ENCODE results near the gene XAGE5. TPM values are rescaled to one million over a fixed set of nuclear protein-coding genes. Genes with fewer than 3 reads are reported as not detected.
"Not testable (repeated sequence)": the region's sequence is repeated elsewhere in the genome, so short reads cannot be mapped to it uniquely, and the experiment has no call there.

Gene XAGE5
- total RNA-seq, 1 donor from 2014 or later = not detected

DNA sequence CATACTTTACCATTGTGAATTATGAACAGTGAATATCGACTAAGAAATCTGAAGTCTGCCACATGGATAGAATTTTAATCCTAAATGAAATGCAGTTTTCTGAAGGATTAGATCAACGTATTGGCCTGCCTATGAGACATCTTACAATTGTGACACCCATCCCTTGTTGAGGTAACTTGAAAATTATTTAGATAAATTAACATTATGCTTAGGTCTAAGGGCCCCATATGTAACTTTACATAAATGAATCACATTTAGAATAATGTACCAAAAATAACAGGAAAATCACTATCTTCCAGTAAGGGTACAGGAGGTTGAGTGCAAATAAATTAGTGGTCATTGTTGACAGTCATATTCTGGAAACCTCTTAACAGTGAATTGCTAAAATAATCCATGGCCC is 13.5 kb downstream of the XAGE5 start:
- intact Hi-C loops (cut with micrococcal nuclease) = no loop called here
- no peak for DNase-seq
- TF ChIP-seq, protein P1, sequence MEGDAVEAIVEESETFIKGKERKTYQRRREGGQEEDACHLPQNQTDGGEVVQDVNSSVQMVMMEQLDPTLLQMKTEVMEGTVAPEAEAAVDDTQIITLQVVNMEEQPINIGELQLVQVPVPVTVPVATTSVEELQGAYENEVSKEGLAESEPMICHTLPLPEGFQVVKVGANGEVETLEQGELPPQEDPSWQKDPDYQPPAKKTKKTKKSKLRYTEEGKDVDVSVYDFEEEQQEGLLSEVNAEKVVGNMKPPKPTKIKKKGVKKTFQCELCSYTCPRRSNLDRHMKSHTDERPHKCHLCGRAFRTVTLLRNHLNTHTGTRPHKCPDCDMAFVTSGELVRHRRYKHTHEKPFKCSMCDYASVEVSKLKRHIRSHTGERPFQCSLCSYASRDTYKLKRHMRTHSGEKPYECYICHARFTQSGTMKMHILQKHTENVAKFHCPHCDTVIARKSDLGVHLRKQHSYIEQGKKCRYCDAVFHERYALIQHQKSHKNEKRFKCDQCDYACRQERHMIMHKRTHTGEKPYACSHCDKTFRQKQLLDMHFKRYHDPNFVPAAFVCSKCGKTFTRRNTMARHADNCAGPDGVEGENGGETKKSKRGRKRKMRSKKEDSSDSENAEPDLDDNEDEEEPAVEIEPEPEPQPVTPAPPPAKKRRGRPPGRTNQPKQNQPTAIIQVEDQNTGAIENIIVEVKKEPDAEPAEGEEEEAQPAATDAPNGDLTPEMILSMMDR (IDR thresholded peaks at IDR 0.05; ENCODE audit: borderline replicate concordance) = no peak
- Histone ChIP-seq H3K9me3 (replicated peaks) (no peaks in the 10 kb centered on the region), H3K27me3 (ENCODE audit: low read depth) (no peaks in the 10 kb centered on the region), H3K36me3 (no peaks in the 10 kb centered on the region), H3K27ac (replicated peaks) (no peak overlapping the region), H3K4me3 (no peak overlapping the region), H3K4me1 (no peaks in the 10 kb centered on the region)

DNA sequence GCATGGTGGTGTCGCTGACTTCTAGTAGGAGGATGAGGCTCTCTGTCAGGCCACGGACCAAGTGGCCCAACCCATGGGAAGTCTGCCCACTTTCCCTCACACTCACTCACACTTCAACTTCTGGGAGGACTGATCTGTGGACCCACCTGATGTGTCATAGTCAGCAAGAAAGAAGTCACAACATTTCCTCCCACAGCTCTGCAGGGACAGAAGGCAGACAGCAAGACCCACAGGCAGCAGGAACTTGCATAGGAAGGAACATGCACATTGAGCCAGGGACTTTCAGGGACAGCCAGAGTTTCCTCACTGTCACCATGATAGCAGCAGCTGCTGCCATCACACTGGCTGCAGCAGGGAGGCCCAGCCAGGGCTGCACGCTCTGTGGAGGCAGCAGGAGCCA is 19.5 kb downstream of the XAGE5 start:
- Histone ChIP-seq H3K4me3 (no peak overlapping the region), H3K27me3 (ENCODE audit: low read depth) (no peaks in the 10 kb centered on the region), H3K27ac (replicated peaks) (no peak overlapping the region), H3K4me1 (no peaks in the 10 kb centered on the region), H3K36me3 (no peaks in the 10 kb centered on the region), H3K9me3 (replicated peaks) (no peaks in the 10 kb centered on the region)
- TF ChIP-seq, protein P1 (IDR thresholded peaks at IDR 0.05; ENCODE audit: borderline replicate concordance) = no peak
- DNase-seq = no peak
- intact Hi-C loops (cut with micrococcal nuclease) = no loop called here

DNA sequence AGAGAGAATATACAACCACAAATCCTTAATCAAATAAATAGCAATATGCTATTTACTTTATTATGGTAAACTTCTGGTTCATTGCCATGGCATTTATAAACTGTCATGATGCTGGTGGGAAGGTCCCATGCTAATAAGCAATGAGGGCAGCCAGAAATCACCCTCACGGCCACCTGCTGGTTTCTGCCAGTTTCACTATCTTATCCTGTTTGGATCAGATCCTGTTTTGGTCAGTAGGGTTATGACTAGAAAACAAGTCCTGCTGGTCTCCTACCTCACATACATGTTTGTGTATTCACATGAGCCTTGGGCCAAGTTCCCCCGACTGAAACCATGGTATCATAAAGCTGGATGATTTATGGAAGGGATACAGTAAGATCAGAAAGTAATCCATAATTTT is 28.1 kb downstream of the XAGE5 start:
- intact Hi-C loops (cut with micrococcal nuclease) = no loop called here
- DNase-seq = no peak
- Histone ChIP-seq H3K36me3 (no peaks in the 10 kb centered on the region), H3K27ac (replicated peaks) (no peak overlapping the region), H3K4me1 (no peaks in the 10 kb centered on the region), H3K9me3 (replicated peaks) (no peaks in the 10 kb centered on the region), H3K4me3 (no peak overlapping the region), H3K27me3 (ENCODE audit: low read depth) (no peaks in the 10 kb centered on the region)
- TF ChIP-seq, protein P1 (IDR thresholded peaks at IDR 0.05; ENCODE audit: borderline replicate concordance) = no peak

DNA sequence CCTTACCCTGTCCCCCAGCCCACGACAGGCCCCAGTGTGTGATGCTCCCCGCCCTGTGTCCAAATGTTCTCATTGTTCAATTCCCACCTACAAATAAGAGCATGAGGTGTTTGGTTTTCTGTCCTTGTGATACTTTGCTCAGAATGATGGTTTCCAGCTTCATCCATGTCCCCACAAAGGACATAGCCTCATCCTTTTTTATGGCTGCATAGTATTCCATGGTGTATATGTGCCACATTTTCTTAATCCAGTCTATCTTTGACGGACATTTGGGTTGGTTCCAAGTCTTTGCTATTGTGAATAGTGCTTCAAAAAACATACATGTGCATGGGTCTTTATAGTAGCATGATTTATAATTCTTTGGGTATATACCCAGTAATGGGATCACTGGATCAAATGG is 32.5 kb downstream of the XAGE5 start:
- H3K4me3 ChIP-seq; H3K9me3 ChIP-seq (replicated peaks); intact Hi-C loops (cut with micrococcal nuclease): not testable (repeated sequence)

DNA sequence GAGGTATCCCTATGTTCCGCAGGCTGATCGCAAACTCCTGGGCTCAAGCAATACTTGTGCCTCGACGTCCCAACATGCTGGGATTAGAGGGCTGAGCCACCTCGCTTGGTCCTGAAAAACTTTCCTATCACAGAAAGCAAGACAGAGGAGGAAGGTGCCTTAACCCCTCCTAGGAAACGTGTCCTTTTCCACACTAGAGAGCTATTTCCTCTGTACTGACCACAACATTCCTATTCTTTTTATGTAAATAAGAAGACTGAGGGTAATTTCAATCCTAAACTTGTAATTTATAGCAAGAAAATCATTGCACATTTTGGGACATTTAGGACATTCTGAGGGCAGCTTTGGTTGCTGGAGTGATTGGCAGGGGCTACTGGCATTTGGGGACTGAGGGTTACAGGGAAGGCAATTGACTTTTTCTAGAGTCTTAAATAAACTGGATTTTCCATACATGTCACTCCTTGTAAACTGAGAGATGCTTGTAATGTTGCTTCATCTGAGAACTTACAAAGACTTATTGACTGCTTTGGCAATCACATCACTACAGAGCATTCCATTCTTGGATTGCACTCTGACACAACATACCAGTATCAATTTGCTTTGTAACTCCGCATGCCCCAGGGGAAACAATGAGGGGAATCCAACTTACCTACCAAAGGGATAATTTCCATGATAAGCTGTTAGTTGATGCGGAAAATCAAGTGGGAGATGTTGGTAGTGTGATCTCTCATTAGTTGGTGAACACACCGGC is 41.2 kb downstream of the XAGE5 start:
- Histone ChIP-seq H3K27me3 (ENCODE audit: low read depth) (no peaks in the 10 kb centered on the region), H3K9me3 (replicated peaks) (no peaks in the 10 kb centered on the region), H3K4me3 (no peak overlapping the region), H3K27ac (replicated peaks) (no peak overlapping the region), H3K4me1 (no peaks in the 10 kb centered on the region), H3K36me3 (no peaks in the 10 kb centered on the region)
- intact Hi-C loops (cut with micrococcal nuclease) = no loop called here
- no peak for DNase-seq
- TF ChIP-seq, protein P1 (IDR thresholded peaks at IDR 0.05; ENCODE audit: borderline replicate concordance) = no peak

More for the DNA sequence above, 32.5 kb downstream of the XAGE5 start:
- not testable (repeated sequence) for H3K27me3 ChIP-seq (ENCODE audit: low read depth); H3K36me3 ChIP-seq; H3K27ac ChIP-seq (replicated peaks); DNase-seq; H3K4me1 ChIP-seq

DNA sequence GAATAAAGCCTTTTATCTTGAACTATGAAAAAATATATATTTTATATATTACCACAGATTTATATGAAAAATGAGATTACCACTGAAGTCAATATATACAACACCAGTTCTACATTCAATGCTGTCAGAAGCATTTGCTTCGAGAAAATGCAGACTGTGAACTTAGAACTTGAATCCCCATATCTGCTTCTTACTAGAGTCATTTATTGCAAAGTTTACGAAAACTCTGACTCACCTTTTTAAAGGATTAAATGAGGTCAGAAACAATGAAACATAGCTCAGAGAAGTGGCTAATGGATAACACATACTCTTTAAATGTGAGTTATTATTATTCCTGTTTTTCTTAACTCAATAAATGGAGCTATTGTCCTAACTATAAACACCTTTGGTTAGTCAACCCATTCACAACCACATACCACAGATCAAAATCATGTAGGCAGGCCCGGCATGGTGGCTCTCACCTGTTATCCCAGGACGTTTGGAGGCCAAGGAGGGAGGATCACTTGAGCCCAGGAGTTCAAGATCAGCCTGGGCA is 46.0 kb downstream of the XAGE5 start:
- H3K4me1 ChIP-seq; H3K27ac ChIP-seq (replicated peaks); H3K36me3 ChIP-seq; H3K9me3 ChIP-seq (replicated peaks); DNase-seq; H3K27me3 ChIP-seq (ENCODE audit: low read depth); intact Hi-C loops (cut with micrococcal nuclease); H3K4me3 ChIP-seq: not testable (repeated sequence)

All from left ventricle myocardium inferior (tissue), 1 donor.